Jurkat, Clone E6-1 (cell line): ENCODE results near the gene NEMP2.
"Not testable (repeated sequence)": the region's sequence is repeated elsewhere in the genome, so short reads cannot be mapped to it uniquely, and the experiment has no call there.

ENCODE experiments used
- DNase-seq: peaks from one replicate; pipeline ENCODE4 v3.0.0-alpha.2; 2011; ENCODE audit warnings: low read depth, low spot score
- H3K4me3 ChIP-seq: 2 replicates; pipeline ENCODE4 v1.5.1; 2011; ENCODE audit warnings: mild to moderate bottlenecking, low read length, control low read depth, moderate library complexity

Gene NEMP2

DNA sequence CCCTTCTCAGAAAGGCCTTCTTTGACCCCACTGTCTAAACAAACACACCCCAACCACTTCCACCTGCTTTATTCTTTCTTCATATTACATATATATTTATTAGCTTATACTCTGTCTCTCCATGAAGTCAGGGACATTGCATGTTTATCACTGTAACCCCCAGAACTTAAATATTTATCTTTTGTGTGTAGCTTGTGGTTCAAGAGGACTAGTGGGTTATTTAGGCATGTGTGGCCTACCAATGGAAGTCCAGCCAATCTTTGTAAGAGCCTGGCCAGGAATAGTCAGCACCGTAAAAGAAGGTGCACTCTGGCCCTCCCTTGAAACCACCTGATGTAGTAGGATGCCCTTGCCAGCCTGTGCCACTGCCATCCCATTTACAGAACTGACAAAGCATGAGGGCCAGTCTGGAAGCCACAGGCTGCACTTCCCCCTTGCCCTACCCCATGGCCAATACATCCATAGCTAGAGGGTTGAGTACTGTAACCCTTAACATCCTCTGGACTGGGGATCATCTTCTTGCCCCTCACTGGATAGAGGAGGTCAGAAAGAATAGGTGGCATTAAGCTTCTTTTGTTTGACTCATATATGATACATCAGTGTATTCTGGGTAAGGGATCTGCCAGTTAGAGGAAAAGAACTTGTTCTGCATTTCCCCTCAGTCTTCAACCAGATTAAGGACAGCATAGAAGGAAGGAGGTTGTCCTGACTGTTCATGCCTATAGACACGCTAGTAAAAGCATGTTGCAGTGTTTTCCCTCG lies 4.9 kb downstream of the NEMP2 start:
- DNase-seq, result no peak
- H3K4me3 ChIP-seq, result no peak overlapping the region

DNA sequence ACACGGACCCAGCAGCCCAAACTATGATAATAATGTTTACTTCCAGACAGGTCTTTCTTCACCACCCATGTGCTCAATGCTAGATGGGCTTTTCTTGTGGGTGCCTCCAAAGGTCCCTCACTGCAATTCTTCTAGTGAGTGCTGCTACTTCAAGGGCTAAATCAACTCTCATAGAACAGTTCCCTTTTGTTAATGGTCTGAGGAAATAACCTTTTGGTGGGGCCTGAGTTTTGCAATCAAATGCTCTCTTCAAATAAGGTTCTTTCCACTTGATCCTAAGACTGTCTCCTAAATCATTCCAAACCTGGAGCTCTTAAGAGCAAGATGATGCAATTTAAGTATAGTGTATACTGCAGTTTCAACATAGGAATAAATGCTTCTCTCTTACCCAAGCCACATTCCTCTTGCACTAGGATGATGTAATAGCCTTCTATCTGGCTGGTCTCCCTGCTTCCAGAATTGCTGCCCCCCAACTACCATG lies 6.0 kb downstream of the NEMP2 start:
- DNase-seq, result no peak
- H3K4me3 ChIP-seq, result no peak overlapping the region

DNA sequence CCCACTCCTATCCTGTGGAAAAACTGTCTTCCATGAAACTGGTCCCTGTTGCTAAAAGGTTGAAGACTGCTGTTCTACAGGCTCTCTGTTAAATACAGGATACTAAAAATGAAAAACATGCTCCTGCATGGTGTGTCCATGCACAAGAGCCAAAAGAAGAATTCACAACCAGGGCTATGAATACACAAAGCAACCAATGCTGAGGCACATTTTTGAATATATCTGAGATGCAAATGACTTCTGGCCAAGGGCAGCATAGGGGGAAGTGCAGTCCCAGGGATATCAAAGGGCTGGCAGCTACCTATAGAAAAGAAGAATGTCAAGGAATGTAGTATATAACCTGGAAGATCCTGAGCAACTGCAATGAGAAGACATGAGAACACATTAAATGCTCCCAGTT lies 6.6 kb downstream of the NEMP2 start:
- DNase-seq, result no peak
- H3K4me3 ChIP-seq, result no peak overlapping the region

DNA sequence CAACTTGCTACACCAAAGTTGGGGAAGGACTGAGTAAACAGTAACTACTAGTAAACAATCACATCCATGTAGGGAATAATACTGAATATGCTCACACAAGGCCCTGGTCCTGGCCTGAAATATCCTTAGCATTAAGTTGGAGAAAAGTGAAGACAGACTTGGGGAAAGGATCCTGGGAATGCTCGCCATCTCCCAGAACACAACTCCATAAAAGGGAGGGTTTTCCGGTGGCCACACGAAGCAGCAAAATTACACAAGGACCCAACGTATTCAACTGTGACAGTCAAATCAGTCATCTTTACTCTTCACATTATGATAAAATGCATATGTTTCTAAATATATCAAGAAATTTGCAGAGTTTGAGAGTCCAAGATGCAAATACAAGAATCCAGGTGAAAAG lies 7.3 kb downstream of the NEMP2 start:
- H3K4me3 ChIP-seq, result no peak overlapping the region
- DNase-seq, result no peak

DNA sequence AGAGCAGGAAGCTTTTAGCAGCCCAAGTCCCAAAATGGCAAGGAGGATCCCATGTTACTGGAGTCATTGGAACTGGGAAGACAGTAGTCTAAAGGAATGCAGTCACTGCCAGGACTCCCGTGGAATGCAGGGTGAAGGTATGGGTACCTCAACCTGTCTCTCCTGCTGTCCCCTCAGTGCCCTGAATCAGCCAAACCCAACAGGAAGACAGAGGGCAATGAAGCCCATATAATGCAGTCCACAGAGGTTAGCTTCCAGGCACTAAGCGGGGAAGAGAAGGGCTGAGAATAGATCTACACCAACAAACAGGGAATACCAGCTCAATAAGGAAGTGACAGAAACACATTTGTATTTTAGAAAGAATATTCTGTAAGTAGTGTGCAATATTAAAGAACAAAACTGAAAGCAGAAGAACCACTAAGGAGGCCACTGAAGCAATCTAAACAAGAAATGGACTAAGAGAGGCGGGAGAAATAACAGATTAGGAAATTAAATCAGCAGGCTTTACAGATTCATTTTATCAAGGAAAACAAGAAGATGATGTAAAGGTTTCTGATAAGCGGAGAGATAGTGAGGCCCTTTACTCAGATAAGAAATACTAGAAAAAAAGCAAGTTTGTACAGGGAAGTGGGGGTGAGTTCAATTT lies 8.3 kb downstream of the NEMP2 start:
- no peak for DNase-seq

DNA sequence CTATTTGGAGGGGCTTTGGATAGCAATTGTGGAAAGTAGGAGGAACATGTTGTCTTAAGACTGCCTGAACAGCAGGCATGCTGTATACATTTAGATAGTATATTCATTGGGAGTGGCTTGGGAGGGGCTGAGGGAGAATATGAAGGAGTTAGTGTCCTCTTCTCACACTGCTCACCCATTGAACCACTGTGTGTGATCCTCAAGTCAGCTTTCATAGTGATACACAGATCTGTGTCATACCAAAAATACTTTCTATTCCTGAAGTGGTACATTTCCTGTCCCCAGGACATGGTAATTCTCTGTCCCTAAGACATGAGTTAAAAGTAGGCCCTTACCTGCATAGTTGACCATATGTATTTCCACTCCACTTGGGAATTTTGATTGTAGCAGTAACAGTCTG lies 9.6 kb downstream of the NEMP2 start:
- no peak for DNase-seq
- H3K4me3 ChIP-seq, result no peak overlapping the region

More for the DNA sequence above, 8.3 kb downstream of the NEMP2 start:
- no peak overlapping the region for H3K4me3 ChIP-seq

DNA sequence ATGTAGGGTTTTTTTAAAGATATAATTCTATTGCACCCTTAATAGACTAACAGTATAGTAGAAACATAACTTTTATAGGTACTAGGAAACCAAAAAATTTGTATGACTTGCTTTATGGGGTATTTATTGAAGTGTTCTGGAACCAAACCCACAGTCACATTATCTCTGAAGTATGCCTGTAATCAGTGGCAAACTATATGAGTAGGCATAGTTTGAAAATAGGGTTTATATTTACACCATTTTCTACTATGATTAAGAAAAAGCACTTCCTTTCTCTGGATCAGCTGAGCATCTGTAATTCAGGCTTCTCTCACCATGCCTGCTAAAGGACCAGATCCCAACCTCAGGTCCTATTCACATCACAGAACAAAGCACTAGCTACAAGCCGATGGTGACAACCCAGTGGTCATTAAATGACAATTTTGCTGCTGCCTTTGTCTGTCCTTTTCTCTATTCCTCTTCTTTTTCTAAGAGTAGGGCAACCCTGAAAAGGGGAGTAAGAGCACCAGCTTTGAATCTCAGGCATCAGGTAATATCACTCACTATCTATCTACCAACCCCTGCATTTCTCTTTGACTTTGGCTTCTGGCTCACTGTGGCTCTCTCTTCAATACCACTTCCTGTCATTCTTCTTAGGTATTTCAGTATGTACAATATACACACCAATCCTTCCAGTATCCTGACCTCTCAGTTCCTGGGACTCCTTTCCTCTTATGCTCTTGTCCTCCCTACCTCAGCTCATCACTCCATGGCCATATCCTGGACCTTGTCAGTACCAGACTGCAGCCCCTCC lies 14.4 kb downstream of the NEMP2 start:
- peak; percentile 62 for DNase-seq
- no peak overlapping the region for H3K4me3 ChIP-seq

DNA sequence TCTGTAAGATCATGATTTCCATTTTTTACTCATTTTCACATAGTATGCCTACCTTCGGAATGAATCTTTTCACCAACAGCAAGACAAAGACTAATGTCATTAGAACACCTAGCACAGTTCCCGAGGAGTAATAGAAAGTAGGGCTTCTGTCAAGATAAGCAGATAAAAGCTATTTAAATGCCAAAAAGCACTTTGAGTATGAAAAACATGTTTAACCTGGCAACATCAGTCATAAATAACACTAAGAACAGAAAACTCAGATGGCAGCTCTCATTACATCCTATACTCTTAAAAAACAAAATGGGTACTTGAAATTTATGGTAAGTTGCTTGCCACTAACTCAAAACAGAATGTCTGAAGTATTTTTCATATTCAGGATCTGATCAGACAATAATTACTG lies 17.1 kb downstream of the NEMP2 start:
- DNase-seq, result no peak

DNA sequence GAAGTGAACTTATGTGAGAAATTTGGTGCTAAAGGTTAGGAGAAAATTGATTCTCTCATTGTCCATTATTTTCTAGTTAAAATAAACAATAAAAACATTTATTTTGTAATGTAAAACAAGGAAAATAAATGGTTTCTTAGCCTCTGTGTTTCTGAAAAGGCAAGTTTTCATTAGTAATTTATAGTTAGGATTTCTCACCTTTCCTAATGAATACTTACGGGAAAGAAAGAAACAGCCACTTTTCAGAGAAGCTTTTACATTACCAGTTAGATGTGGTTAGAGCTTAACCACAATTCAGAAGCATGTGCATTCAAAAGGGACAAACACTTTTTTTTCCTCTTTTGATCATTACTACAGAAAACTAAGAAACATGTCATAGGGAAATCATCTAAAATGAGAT lies 18.8 kb downstream of the NEMP2 start:
- DNase-seq, result peak; percentile 66
- H3K4me3 ChIP-seq, result no peak overlapping the region

More for the DNA sequence above, 17.1 kb downstream of the NEMP2 start:
- no peak overlapping the region for H3K4me3 ChIP-seq

DNA sequence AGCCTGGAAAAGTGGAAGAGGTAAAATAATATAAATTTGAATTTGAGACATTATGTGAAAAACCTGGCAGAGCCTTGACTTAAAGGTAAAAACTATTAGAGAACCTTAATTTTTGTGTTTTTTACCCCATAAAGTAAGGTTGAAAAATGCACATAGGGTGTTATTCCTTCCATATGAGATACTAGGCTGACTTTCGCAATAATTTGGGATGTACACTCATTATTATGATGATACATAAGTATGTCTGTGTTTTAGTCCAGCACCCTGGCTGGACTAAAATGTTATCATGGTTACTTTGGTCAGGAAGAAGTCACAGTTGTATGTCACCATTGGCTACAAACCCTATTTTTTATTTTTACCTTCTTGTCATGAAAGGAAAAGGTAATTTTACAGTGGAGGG lies 19.8 kb downstream of the NEMP2 start:
- no peak overlapping the region for H3K4me3 ChIP-seq
- no peak for DNase-seq

DNA sequence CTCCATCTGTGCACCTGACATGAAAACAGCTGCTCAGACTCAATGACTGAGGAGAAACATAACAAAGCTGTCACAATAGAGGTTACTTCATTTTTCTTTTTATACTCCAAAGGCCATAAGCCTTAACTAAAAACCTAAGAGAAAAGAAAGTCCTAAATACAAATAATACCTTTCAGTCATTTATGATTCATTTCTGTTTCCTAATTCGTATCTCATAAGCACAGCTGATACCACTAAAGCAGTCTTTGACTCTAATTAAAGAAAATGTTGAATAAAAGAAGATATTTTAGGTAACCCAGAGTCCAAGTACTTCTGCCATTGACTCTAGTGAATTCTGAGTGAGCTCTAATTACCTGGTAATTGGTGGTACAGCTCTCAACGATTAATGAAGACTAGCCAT lies 20.6 kb downstream of the NEMP2 start:
- no peak for DNase-seq

DNA sequence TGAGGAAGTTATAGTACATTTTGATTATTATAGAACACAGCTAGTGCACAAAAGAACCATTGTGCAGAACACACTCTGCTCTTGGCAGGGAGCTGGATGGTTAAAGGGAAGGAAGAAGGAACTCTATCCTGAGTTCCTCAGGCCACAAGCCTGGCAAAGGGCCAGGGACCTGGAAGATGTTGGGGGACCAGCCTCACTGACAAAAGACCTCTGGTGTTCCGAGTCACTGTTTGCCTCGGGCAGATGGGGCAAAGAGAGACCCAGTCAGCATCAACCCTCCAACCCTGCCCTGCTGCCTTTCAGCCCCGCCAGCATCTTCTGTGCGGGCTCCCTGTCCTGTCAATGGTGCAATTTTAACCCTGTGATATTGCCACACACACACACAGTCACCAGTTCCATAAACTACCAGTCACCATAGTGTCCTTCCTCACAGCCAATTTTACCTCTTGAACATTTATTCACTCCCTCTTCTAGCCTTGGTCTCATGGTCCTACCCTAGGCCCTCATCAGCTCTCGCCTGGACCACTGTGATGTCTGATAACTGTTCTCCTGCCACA lies 21.9 kb downstream of the NEMP2 start:
- no peak for DNase-seq
- H3K4me3 ChIP-seq, result no peak overlapping the region

More for the DNA sequence above, 20.6 kb downstream of the NEMP2 start:
- H3K4me3 ChIP-seq, result no peak overlapping the region

DNA sequence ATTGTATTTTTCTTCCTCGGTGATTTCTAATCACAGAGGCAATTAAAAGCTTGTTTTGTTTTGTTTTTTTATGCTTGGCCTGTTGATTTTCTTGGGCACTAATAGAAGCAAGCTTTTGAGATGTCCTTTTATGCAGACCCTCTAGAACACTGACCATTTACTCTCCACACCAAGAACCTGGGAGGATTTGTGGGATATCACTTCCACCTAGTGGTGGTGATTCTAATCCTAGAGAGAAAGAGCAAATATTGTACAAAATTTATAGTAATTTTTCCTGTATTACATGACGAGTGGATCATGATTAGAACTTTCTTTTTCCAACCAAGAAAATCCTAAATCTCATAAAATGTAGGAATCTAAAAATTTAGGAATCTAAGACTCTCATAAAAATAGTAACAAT lies 23.4 kb downstream of the NEMP2 start:
- no peak overlapping the region for H3K4me3 ChIP-seq
- no peak for DNase-seq

DNA sequence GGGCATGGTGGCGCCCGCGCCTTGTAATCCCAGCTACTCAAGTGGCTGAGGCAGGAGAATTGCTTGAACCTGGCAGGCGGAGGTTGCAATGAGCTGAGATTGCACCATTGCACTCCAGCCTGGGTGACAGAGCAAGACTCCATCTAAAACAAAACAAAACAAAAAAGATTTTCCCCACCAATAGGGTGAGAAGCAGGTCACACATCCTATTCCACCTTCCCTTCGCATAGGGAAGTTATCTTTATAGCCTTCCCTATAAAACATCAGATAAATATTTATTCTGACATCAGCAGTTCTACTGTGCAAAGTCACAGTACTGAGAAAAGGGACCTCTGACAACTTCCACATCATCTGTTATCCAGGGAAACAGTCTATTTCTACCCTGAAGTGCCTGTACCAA lies 24.6 kb downstream of the NEMP2 start:
- not testable (repeated sequence) for DNase-seq, H3K4me3 ChIP-seq

DNA sequence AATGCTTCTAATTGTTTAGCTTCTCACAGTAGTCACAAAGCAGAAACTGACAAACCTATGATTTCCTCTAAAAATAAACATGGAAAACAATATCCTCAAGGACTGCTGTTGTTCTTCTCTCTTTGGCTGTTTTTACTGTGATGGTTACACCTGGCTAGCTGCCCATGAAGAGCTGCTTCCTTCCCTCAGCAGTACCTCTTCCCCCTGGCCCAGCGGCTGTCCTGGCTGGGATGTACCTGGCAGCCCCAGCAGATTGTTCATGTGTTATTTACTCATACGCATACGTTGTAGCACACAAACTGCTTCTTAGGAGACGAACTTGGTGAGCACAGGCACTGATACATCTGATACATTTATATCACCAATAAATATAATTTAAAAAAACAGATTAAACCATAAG lies 27.4 kb downstream of the NEMP2 start:
- DNase-seq, result no peak
- H3K4me3 ChIP-seq, result no peak overlapping the region

DNA sequence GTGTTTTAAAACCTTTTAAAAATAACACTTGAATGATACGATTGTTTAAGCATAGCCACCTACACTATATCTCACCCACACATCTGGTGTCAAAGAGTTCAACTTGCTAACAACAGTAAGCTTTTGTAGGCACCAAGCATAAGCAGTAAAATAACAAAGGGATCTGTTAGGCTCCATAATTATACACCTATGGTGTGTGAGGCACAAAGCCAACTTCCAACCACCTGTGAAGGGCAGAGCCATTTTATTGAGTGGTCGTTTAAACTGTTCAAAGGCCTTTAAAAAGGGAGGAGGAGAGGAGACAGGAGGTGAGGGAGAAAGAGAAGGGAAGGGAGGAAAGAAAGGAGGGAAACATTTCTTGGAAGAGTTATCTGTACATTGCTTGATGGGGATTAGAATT lies 27.9 kb downstream of the NEMP2 start:
- no peak overlapping the region for H3K4me3 ChIP-seq
- no peak for DNase-seq

DNA sequence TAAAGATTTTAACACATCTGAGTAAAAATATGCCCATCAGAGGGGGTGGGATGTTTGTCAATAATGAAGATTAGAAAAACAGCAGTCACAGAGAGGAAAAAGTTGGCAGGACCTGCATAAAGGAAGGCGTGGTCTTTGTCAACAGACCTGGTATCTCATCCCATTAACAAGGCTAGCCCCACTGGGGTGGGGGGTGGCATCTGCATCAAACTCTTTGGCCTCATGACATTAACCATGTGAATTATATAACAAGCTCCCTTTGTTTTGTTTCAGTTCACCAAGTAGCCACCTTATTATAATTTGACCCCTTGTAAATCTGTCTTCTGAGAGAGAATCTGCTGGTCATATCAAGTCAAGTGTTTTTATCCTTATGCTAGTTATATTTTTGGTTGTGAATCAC lies 28.8 kb downstream of the NEMP2 start:
- DNase-seq, result no peak
- H3K4me3 ChIP-seq, result no peak overlapping the region

DNA sequence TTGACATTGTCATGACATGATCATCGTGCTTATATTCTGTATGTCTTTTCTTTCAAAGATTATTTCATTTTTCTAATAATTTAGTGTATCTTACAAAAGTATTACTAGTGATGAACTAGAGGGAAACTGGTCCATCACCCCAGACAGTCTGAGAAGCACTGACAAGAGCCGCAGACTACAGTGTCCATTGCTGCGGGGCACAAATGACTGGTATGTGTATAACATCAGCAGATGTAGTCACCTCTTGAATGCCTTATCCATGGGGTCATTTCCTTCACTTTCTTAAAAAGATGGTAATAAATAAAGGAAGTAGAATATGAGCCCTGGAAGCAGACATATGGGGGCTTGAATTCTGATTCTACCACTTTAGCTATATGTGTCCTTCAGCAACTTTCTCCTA lies 29.6 kb downstream of the NEMP2 start:
- no peak overlapping the region for H3K4me3 ChIP-seq
- no peak for DNase-seq

DNA sequence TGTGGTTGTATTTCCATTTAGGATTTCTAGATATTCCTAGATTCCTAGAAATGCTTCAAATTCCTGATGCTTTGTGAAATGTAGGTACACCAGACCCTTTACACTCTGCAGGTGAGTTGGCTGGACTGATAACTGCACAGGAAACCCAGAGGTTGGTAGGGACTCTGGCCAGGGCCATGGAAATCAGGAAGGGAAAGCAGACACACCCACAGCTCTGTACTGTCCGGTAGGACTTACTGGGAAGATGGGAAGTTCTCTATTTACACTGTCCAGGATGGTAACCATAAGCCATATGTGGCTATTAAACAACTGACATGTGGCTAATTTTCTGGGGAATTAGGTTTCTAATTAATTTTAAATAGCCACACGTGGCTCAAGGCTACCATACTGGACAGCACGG lies 31.4 kb downstream of the NEMP2 start:
- no peak for DNase-seq
- no peak overlapping the region for H3K4me3 ChIP-seq
